Fibroblast of skin of abdomen (primary cell): ENCODE results near the gene SMARCA2.
A peak's percentile ranks its signal among the peaks of the same experiment; 100 is the strongest.

ENCODE experiments used
- DNase-seq: peaks from one replicate; pipeline ENCODE4 v3.0.0-alpha.2; 2013

Gene SMARCA2

GRCh38 chr9:2178034-2178734 is 163.0 kb downstream of the SMARCA2 start:
- no peak for DNase-seq

GRCh38 chr9:2179567-2179966 is 164.4 kb downstream of the SMARCA2 start:
- no peak for DNase-seq

DNA sequence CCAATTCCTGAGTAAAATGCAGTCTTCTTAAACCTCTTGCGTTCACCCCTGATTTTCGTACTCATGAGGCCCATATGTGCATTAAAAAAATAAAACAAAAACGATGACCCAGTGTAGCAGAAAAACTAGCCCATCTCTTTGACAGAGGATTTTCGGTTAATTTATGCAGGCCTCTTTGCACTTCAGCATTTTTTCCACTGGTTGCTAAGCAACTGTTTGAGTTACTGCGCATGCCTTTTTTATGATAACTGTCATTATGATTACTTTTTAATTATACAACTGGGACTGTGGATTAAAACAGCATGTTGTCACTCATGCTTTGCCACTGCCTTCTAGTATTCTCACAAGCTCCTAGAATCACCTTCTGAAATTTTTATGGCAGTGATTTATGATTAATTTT is 165.0 kb downstream of the SMARCA2 start:
- DNase-seq: peak; percentile 25

- peak; percentile 82 for DNase-seq
Measured at GRCh38 chr9:2180704-2181103, 165.6 kb downstream of the SMARCA2 start.

GRCh38 chr9:2181792-2182191 is 166.6 kb downstream of the SMARCA2 start:
- peak; percentile 21 for DNase-seq

DNA sequence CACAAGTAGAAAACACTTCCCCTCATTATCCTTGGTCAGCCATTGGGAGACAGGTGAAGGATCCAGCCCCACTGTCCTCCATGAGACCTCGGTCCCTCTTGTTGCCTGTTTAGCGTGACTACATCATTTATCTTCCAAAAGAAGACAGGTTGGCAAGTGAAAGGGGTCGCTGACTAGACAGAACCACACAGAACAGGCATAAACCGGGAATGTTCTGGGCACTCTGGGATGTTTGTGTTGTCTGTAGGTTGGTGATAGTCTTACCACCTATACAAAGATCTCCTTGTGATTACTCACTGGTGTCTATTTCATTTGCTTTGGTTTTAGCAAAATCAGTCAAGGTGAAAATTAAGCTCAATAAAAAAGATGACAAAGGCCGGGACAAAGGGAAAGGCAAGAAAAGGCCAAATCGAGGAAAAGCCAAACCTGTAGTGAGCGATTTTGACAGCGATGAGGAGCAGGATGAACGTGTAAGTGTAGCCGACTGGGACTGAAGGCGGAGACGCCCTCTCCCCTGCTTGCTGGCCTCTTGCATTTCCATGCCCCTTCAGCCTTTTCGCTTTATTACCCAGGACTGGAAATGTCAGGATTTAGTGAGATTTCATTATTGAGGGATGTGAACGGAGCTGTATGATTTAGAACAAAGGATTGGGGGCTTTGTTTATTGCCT is 175.9 kb downstream of the SMARCA2 start:
- no peak for DNase-seq

GRCh38 chr9:2191609-2191972 is 176.4 kb downstream of the SMARCA2 start:
- no peak for DNase-seq

- peak; percentile 19 for DNase-seq
Measured at GRCh38 chr9:2192356-2192979, 177.3 kb downstream of the SMARCA2 start.

GRCh38 chr9:2193552-2193951 is 178.4 kb downstream of the SMARCA2 start:
- no peak for DNase-seq

GRCh38 chr9:2195211-2195610 is 180.1 kb downstream of the SMARCA2 start:
- no peak for DNase-seq

GRCh38 chr9:2196757-2197156 is 181.6 kb downstream of the SMARCA2 start:
- DNase-seq: no peak

DNA sequence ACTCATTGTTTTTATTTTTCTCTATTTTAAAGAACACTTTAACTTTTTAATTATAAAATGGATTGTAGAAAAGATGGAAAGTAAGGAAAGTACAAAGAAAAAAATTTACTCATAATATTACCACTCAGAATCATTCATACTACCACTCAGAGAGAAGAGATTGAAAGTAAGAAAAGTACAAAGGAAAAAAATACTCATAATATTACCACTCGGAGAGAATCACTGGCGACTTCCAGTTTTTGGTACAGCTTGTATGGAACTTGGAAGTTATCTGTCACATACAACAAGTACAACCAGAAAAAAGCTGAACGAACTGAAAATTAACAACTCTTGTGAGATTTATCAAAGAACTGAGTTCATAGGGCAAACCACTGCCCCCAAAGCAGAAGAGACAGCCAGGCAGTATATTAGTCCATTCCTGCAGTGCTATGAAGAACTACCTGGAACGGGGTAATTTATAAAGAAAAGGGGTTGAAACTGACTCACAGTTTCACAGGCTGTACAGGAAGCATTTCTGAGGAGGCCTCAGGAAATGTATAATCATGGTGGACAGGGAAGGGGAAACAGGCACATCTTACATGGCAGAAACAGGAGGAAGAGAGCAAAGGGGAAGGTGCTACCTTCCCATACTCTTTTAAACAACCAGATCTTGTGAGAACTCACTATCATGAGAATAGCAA is 183.9 kb downstream of the SMARCA2 start:
- DNase-seq: no peak

- no peak for DNase-seq
Measured at GRCh38 chr9:2199999-2200796, 185.1 kb downstream of the SMARCA2 start.

- no peak for DNase-seq
Measured at GRCh38 chr9:2208465-2208864, 193.3 kb downstream of the SMARCA2 start.

- no peak for DNase-seq
Measured at GRCh38 chr9:2208991-2209390, 193.8 kb downstream of the SMARCA2 start.

- DNase-seq: no peak
Measured at GRCh38 chr9:2209400-2209799, 194.3 kb downstream of the SMARCA2 start.

GRCh38 chr9:2210201-2210600 is 195.1 kb downstream of the SMARCA2 start:
- DNase-seq: peak; percentile 17

GRCh38 chr9:2213830-2214468 is 198.8 kb downstream of the SMARCA2 start:
- no peak for DNase-seq

DNA sequence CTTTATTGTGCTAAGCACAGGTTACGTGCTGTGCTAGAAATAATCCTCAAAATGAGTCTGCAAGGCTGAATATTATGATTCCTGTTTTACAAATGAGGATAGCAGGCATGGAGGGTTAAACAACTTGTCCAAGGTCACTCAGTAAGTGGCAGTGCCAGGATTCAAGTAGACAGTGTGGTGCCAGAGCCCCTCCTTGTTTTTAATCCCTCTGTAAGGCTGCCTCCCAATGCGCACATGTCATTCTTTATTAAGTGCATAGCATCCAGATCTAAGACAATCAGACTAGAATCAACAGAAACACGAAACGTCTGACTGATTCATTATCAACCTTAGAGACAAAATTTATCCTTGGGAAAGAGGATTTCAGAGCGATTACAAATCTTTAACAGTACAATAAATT is 199.6 kb downstream of the SMARCA2 start:
- DNase-seq: no peak

DNA sequence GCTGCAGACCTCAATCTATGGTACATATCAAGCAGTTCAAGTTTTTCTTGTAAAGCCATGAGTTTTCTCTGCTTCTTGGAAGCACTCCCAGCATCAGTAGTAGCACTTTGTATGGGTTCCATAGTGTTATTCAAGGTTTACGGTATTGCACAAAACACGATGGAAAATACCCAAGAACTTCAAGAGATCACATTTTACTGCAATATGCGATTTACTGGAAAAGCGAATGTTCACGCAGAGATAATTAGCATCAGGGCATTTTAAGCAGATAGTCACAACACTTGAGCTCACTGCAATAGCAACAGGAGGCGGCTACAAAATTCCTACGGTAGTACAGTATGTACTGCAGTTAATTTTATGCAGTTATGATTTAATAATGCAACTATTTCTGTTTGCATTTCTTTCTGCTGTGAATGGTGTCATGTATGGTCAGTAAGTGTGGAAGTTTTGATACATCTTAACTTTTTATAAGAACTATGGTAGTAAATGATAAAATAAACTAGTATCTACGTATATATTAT is 200.8 kb downstream of the SMARCA2 start:
- no peak for DNase-seq

DNA sequence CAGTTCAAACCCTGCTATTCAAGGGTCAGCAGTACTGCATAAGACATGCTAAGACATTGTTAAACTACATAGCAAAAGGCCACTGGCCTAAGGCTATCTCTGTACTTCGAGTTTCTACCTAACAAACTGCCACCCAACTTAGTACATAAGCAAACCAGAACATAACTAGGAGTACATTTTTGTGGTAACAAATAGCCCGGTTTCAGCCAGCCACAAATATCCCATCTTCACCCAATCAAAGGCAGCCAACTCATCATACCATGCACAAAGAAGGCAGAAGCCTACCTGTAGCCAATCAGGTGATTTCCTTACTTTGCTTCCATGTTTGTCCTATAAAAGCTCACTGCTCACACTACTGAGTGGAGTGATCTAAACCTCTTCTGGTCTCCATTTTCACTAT is 201.4 kb downstream of the SMARCA2 start:
- DNase-seq: peak; percentile 13

GRCh38 chr9:2217540-2217939 is 202.4 kb downstream of the SMARCA2 start:
- DNase-seq: no peak
